ENCODE measurements around the gene TIGIT. TPM values are rescaled to one million over a fixed set of nuclear protein-coding genes. Genes with fewer than 3 reads are reported as not detected.

Gene TIGIT
- total RNA-seq, 2 donors from 2014 or later, result 0.37 to 0.40 TPM

- Histone ChIP-seq H3K4me3 (no peak overlapping the region), H3K9ac (ENCODE audit: low read depth in 2 of 2, low read length in 2 of 2) (no peak overlapping the region), H3K4me1 (no peaks in the 10 kb centered on the region), H3K9me3 (no peaks in the 10 kb centered on the region), H3K27me3 (no peaks in the 10 kb centered on the region), H3K36me3 (no peaks in the 10 kb centered on the region), H3K27ac (no peak overlapping the region)
- intact Hi-C loops (cut with DNase I), result no loop called here
- no peak for DNase-seq
- no peak for TF ChIP-seq CTCF (IDR thresholded peaks at IDR 0.05)
Observed at GRCh38 chr3:114310695-114311094, 16.9 kb downstream of the TIGIT start.

GRCh38 chr3:114313426-114313825 lies 19.6 kb downstream of the TIGIT start:
- H3K36me3 ChIP-seq, result no peaks in the 10 kb centered on the region
- H3K4me1 ChIP-seq, result no peaks in the 10 kb centered on the region
- intact Hi-C loops (cut with DNase I), result no loop called here
- no peak overlapping the region for H3K4me3 ChIP-seq
- no peaks in the 10 kb centered on the region for H3K9me3 ChIP-seq
- H3K9ac ChIP-seq (ENCODE audit: low read depth in 2 of 2, low read length in 2 of 2), result no peak overlapping the region
- TF ChIP-seq CTCF (IDR thresholded peaks at IDR 0.05), result no peak
- H3K27ac ChIP-seq, result no peak overlapping the region
- no peak for DNase-seq
- H3K27me3 ChIP-seq, result no peaks in the 10 kb centered on the region

GRCh38 chr3:114314282-114314681 lies 20.5 kb downstream of the TIGIT start:
- intact Hi-C loops (cut with DNase I), result no loop called here
- Histone ChIP-seq H3K27me3 (no peaks in the 10 kb centered on the region), H3K27ac (no peak overlapping the region), H3K4me1 (no peaks in the 10 kb centered on the region), H3K9ac (ENCODE audit: low read depth in 2 of 2, low read length in 2 of 2) (no peak overlapping the region), H3K9me3 (no peaks in the 10 kb centered on the region), H3K36me3 (no peaks in the 10 kb centered on the region), H3K4me3 (no peak overlapping the region)
- no peak for DNase-seq
- TF ChIP-seq CTCF (IDR thresholded peaks at IDR 0.05), result no peak

GRCh38 chr3:114318295-114318694 lies 24.5 kb downstream of the TIGIT start:
- Histone ChIP-seq H3K27me3 (no peaks in the 10 kb centered on the region), H3K9me3 (no peaks in the 10 kb centered on the region), H3K27ac (no peak overlapping the region), H3K36me3 (no peaks in the 10 kb centered on the region), H3K9ac (ENCODE audit: low read depth in 2 of 2, low read length in 2 of 2) (no peak overlapping the region), H3K4me1 (no peaks in the 10 kb centered on the region), H3K4me3 (no peak overlapping the region)
- intact Hi-C loops (cut with DNase I), result no loop called here
- TF ChIP-seq CTCF (IDR thresholded peaks at IDR 0.05), result no peak
- DNase-seq, result no peak

- Histone ChIP-seq H3K9me3 (no peaks in the 10 kb centered on the region), H3K9ac (ENCODE audit: low read depth in 2 of 2, low read length in 2 of 2) (no peak overlapping the region), H3K4me1 (no peaks in the 10 kb centered on the region), H3K4me3 (no peak overlapping the region), H3K27ac (no peak overlapping the region), H3K36me3 (no peaks in the 10 kb centered on the region), H3K27me3 (no peaks in the 10 kb centered on the region)
- no peak for DNase-seq
- intact Hi-C loops (cut with DNase I), result no loop called here
- no peak for TF ChIP-seq CTCF (IDR thresholded peaks at IDR 0.05)
Observed at GRCh38 chr3:114319453-114319852, 25.6 kb downstream of the TIGIT start.

GRCh38 chr3:114320246-114320645 lies 26.4 kb downstream of the TIGIT start:
- no peaks in the 10 kb centered on the region for H3K27me3 ChIP-seq
- intact Hi-C loops (cut with DNase I), result no loop called here
- no peak overlapping the region for H3K9ac ChIP-seq (ENCODE audit: low read depth in 2 of 2, low read length in 2 of 2)
- no peaks in the 10 kb centered on the region for H3K9me3 ChIP-seq
- H3K36me3 ChIP-seq, result no peaks in the 10 kb centered on the region
- no peak for DNase-seq
- no peak overlapping the region for H3K4me3 ChIP-seq
- no peak overlapping the region for H3K27ac ChIP-seq
- TF ChIP-seq CTCF (IDR thresholded peaks at IDR 0.05), result no peak
- H3K4me1 ChIP-seq, result no peaks in the 10 kb centered on the region
